ENCODE measurements around the gene SLC48A1. TPM values are rescaled to one million over a fixed set of nuclear protein-coding genes. Genes with fewer than 3 reads are reported as not detected.

The SLC48A1 gene
- total and polyA plus RNA-seq, 10 of the 15 experiments (the other 5 are each of a cell fraction or from before 2014, with no cell fraction given) = 1.1 to 4.9 (median 1.9) TPM

- no peak overlapping the region for H3K4me2 ChIP-seq (ENCODE audit: control insufficient read depth, insufficient read depth)
- in situ Hi-C loops (cut with MboI) = no loop called here
- POLR2A ChIA-PET = no interaction called here
- no peak overlapping the region for H3K9ac ChIP-seq (ENCODE audit: control insufficient read depth, insufficient read depth, low read length)
- SMC1A ChIA-PET (ENCODE audit: uncharacterized antibody, unreplicated experiment) = interaction anchor here (1.0 to 1.5 kb wide), 2 partner anchors 9 to 54 kb away, joined by 3 to 4 read pairs; no protein-coding TSS in a partner anchor
- WGBS (ENCODE audit: insufficient coverage, insufficient replicate concordance, low lambda C conversion rate, missing lambda C conversion rate) = 90% methylated on average over 20 of the region's 20 CpGs
- H4K20me1 ChIP-seq (ENCODE audit: control insufficient read depth, insufficient read depth) = no peaks in the 10 kb centered on the region
- no peak overlapping the region for H3K4me3 ChIP-seq
- no peaks in the 10 kb centered on the region for H3K27me3 ChIP-seq (replicated peaks in 1 of 2; ENCODE audit: control insufficient read depth in 2 of 2, insufficient read depth in 2 of 2, low read length in 1 of 2)
- H2AFZ ChIP-seq (ENCODE audit: control insufficient read depth, low read depth, low read length) = no peak overlapping the region
- RAD21 ChIA-PET (ENCODE audit: unreplicated experiment) = interaction anchor here (1.5 kb wide), 1 partner anchor 54 kb away, joined by 3 read pairs; no protein-coding TSS in a partner anchor
- CTCF ChIA-PET = interaction anchor here (1.5 kb wide), 1 partner anchor 70 kb away, joined by 5 read pairs; no protein-coding TSS in a partner anchor
- H3K27ac ChIP-seq (ENCODE audit: control insufficient read depth, insufficient read depth) = no peak overlapping the region
- TF ChIP-seq ZNF217 (IDR thresholded peaks at IDR 0.05) (no peak), SMC3 (IDR thresholded peaks at IDR 0.05; ENCODE audit: borderline replicate concordance, low read length) (no peak), BACH1 (IDR thresholded peaks at IDR 0.05; ENCODE audit: borderline replicate concordance) (no peak)
- TF ChIP-seq, protein P1, sequence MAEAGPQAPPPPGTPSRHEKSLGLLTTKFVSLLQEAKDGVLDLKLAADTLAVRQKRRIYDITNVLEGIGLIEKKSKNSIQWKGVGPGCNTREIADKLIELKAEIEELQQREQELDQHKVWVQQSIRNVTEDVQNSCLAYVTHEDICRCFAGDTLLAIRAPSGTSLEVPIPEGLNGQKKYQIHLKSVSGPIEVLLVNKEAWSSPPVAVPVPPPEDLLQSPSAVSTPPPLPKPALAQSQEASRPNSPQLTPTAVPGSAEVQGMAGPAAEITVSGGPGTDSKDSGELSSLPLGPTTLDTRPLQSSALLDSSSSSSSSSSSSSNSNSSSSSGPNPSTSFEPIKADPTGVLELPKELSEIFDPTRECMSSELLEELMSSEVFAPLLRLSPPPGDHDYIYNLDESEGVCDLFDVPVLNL (IDR thresholded peaks at IDR 0.05; ENCODE audit: low read depth, low read length) = no peak
- H3K79me2 ChIP-seq (ENCODE audit: control insufficient read depth, insufficient read depth, low read length) = no peaks in the 10 kb centered on the region
- H3K4me1 ChIP-seq (ENCODE audit: control insufficient read depth, insufficient read depth, low read length) = no peaks in the 10 kb centered on the region
- DNase-seq (ENCODE audit: low read depth, low spot score) (no peak), ATAC-seq (no peak), FAIRE-seq (no peak)
- peaks cover 0 to 4% of the 10 kb centered on the region in 2 experiments; a peak in 1 of 4 replicates for H3K36me3 ChIP-seq (ENCODE audit: control insufficient read depth in 2 of 2, insufficient read depth in 2 of 2, low read length in 1 of 2)
- intact Hi-C loops (cut with micrococcal nuclease; ENCODE audit: unreplicated experiment) = no loop called here
- no peaks in the 10 kb centered on the region for H3K9me3 ChIP-seq (replicated peaks; ENCODE audit: control insufficient read depth, insufficient read depth, low read length)
- no TSS peak for BruUV-seq (replicated peaks)
These were observed 11.1 kb downstream of the SLC48A1 start for GRCh38 chr12:47783821-47784819.
